ENCODE data around the gene KCNB1.

DNA sequence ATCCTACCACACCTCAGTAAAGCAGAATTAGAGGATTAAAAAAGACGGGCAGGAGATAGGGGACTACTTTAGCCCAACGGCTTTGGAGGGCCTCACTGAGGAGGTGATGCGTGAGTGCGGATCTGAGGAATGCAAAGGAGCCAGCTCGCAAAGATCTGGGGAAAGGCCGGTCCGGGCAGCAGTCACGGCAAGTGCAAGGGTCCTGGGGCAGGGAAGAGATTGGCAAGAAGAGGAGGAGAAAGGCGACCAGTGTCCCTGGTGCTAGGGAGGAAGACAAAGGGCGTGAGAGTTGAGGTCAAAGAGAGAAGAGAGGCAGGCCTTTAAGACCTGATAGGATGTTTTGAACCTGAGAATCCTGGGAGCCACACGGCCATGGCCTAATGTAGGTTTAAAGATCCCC lies 86.8 kb downstream of the KCNB1 start:
- TF ChIP-seq POLR2A (IDR thresholded peaks at IDR 0.05; ENCODE audit: low read depth, low read length) (no peak), POLR2AphosphoS5 (IDR thresholded peaks at IDR 0.05; ENCODE audit: low read depth, low read length) (no peak)
